Central memory CD8-positive, alpha-beta T cell (primary cell): ENCODE results near the gene EXOC1.
A peak's percentile ranks its signal among the peaks of the same experiment; 100 is the strongest.

ENCODE experiments used
- ATAC-seq: fragments of 150-1000 bp; cut with Tn5 transposase; replicated peaks from 2 replicates; pipeline ENCODE4 v1.10.0; 2022; ENCODE audit warnings: mild to moderate bottlenecking, moderate FRiP score, moderate number of reproducible peaks; ENCODE audit not compliant: poor library complexity, severe bottlenecking; ENCODE audit errors: extremely low read depth
- DNase-seq, 2 donors: peaks; one replicate each; pipeline ENCODE4 v3.0.0; 2021; ENCODE audit warnings: low spot score in 2 of 2
- H3K27ac Mint-ChIP-seq: one replicate; pipeline ENCODE4 v1.8.0; 2022; ENCODE audit warnings: low read depth, mild to moderate bottlenecking, moderate library complexity, mixed read lengths
- H3K27me3 Mint-ChIP-seq: one replicate; pipeline ENCODE4 v1.8.0; 2022; ENCODE audit warnings: mixed read lengths
- H3K36me3 Mint-ChIP-seq: one replicate; pipeline ENCODE4 v1.8.0; 2022; ENCODE audit warnings: mild to moderate bottlenecking, moderate library complexity, mixed read lengths; ENCODE audit not compliant: insufficient read depth
- H3K4me1 Mint-ChIP-seq: one replicate; pipeline ENCODE4 v1.8.0; 2022; ENCODE audit warnings: mixed read lengths
- H3K4me3 Mint-ChIP-seq: one replicate; pipeline ENCODE4 v1.8.0; 2022; ENCODE audit warnings: mild to moderate bottlenecking, moderate library complexity, mixed read lengths
- H3K9me3 Mint-ChIP-seq: one replicate; pipeline ENCODE4 v1.8.0; 2022; ENCODE audit warnings: mixed read lengths

Gene EXOC1

GRCh38 chr4:55864577-55865223 is 11.3 kb downstream of the EXOC1 start:
- peaks cover 12% of the 10 kb centered on the region for H3K4me1 Mint-ChIP-seq
- no peak for DNase-seq
- peaks cover 46% of the 10 kb centered on the region for H3K36me3 Mint-ChIP-seq
- no peak for ATAC-seq
- no peaks in the 10 kb centered on the region for H3K27me3 Mint-ChIP-seq
- no peak overlapping the region for H3K4me3 Mint-ChIP-seq
- no peaks in the 10 kb centered on the region for H3K9me3 Mint-ChIP-seq
- no peak overlapping the region for H3K27ac Mint-ChIP-seq

- H3K27me3 Mint-ChIP-seq, result no peaks in the 10 kb centered on the region
- peaks cover 49% of the 10 kb centered on the region for H3K36me3 Mint-ChIP-seq
- H3K27ac Mint-ChIP-seq, result no peak overlapping the region
- peaks cover 12% of the 10 kb centered on the region for H3K4me1 Mint-ChIP-seq
- no peak overlapping the region for H3K4me3 Mint-ChIP-seq
- H3K9me3 Mint-ChIP-seq, result no peaks in the 10 kb centered on the region
- ATAC-seq (no peak), DNase-seq (no peak)
Measured at GRCh38 chr4:55865228-55865806, 11.9 kb downstream of the EXOC1 start.

- DNase-seq (no peak), ATAC-seq (peak; percentile 70)
- H3K4me3 Mint-ChIP-seq, result no peak overlapping the region
- H3K27ac Mint-ChIP-seq, result peak overlapping the region; percentile 69
- no peaks in the 10 kb centered on the region for H3K27me3 Mint-ChIP-seq
- peaks cover 12% of the 10 kb centered on the region for H3K4me1 Mint-ChIP-seq
- H3K36me3 Mint-ChIP-seq, result peaks cover 53% of the 10 kb centered on the region
- H3K9me3 Mint-ChIP-seq, result no peaks in the 10 kb centered on the region
Measured at GRCh38 chr4:55866290-55866907, 13.0 kb downstream of the EXOC1 start.

GRCh38 chr4:55866973-55867574 is 13.6 kb downstream of the EXOC1 start:
- Mint-ChIP-seq H3K27ac (peak overlapping the region; percentile 69), H3K27me3 (no peaks in the 10 kb centered on the region), H3K9me3 (no peaks in the 10 kb centered on the region), H3K4me1 (peaks cover 12% of the 10 kb centered on the region), H3K4me3 (no peak overlapping the region), H3K36me3 (peaks cover 54% of the 10 kb centered on the region)
- no peak for DNase-seq
- ATAC-seq, result peak; percentile 79

GRCh38 chr4:55868581-55869090 is 15.2 kb downstream of the EXOC1 start:
- H3K4me1 Mint-ChIP-seq, result peaks cover 12% of the 10 kb centered on the region
- no peaks in the 10 kb centered on the region for H3K27me3 Mint-ChIP-seq
- peaks cover 46% of the 10 kb centered on the region for H3K36me3 Mint-ChIP-seq
- ATAC-seq (no peak), DNase-seq (no peak)
- no peak overlapping the region for H3K4me3 Mint-ChIP-seq
- H3K27ac Mint-ChIP-seq, result no peak overlapping the region
- H3K9me3 Mint-ChIP-seq, result no peaks in the 10 kb centered on the region

- Mint-ChIP-seq H3K9me3 (no peaks in the 10 kb centered on the region), H3K4me1 (peaks cover 9% of the 10 kb centered on the region), H3K36me3 (peaks cover 46% of the 10 kb centered on the region), H3K27me3 (no peaks in the 10 kb centered on the region), H3K27ac (no peak overlapping the region), H3K4me3 (no peak overlapping the region)
- ATAC-seq, result no peak
- no peak for DNase-seq
Measured at GRCh38 chr4:55871299-55871800, 17.9 kb downstream of the EXOC1 start.

GRCh38 chr4:55874831-55875230 is 21.4 kb downstream of the EXOC1 start:
- ATAC-seq, result no peak
- no peak for DNase-seq
- no peaks in the 10 kb centered on the region for H3K9me3 Mint-ChIP-seq
- H3K36me3 Mint-ChIP-seq, result peaks cover 52% of the 10 kb centered on the region
- H3K4me3 Mint-ChIP-seq, result no peak overlapping the region
- H3K27me3 Mint-ChIP-seq, result no peaks in the 10 kb centered on the region
- no peaks in the 10 kb centered on the region for H3K4me1 Mint-ChIP-seq
- H3K27ac Mint-ChIP-seq, result no peak overlapping the region

GRCh38 chr4:55876387-55876786 is 22.9 kb downstream of the EXOC1 start:
- no peak overlapping the region for H3K27ac Mint-ChIP-seq
- no peaks in the 10 kb centered on the region for H3K4me1 Mint-ChIP-seq
- ATAC-seq, result no peak
- H3K4me3 Mint-ChIP-seq, result no peak overlapping the region
- H3K36me3 Mint-ChIP-seq, result peaks cover 47% of the 10 kb centered on the region
- no peaks in the 10 kb centered on the region for H3K27me3 Mint-ChIP-seq
- DNase-seq, result no peak
- H3K9me3 Mint-ChIP-seq, result no peaks in the 10 kb centered on the region

- H3K27me3 Mint-ChIP-seq, result no peaks in the 10 kb centered on the region
- H3K27ac Mint-ChIP-seq, result no peak overlapping the region
- DNase-seq (no peak), ATAC-seq (no peak)
- no peak overlapping the region for H3K4me3 Mint-ChIP-seq
- peaks cover 45% of the 10 kb centered on the region for H3K36me3 Mint-ChIP-seq
- H3K9me3 Mint-ChIP-seq, result no peaks in the 10 kb centered on the region
- H3K4me1 Mint-ChIP-seq, result no peaks in the 10 kb centered on the region
Measured at GRCh38 chr4:55879224-55879623, 25.8 kb downstream of the EXOC1 start.

GRCh38 chr4:55880652-55881280 is 27.3 kb downstream of the EXOC1 start:
- H3K36me3 Mint-ChIP-seq, result peaks cover 39% of the 10 kb centered on the region
- no peaks in the 10 kb centered on the region for H3K9me3 Mint-ChIP-seq
- DNase-seq (no peak), ATAC-seq (no peak)
- H3K4me1 Mint-ChIP-seq, result no peaks in the 10 kb centered on the region
- no peaks in the 10 kb centered on the region for H3K27me3 Mint-ChIP-seq
- no peak overlapping the region for H3K4me3 Mint-ChIP-seq
- no peak overlapping the region for H3K27ac Mint-ChIP-seq

- H3K4me1 Mint-ChIP-seq, result no peaks in the 10 kb centered on the region
- DNase-seq, result no peak
- no peaks in the 10 kb centered on the region for H3K27me3 Mint-ChIP-seq
- ATAC-seq, result no peak
- H3K4me3 Mint-ChIP-seq, result no peak overlapping the region
- H3K36me3 Mint-ChIP-seq, result peaks cover 25% of the 10 kb centered on the region
- H3K27ac Mint-ChIP-seq, result no peak overlapping the region
- no peaks in the 10 kb centered on the region for H3K9me3 Mint-ChIP-seq
Measured at GRCh38 chr4:55884093-55884850, 30.8 kb downstream of the EXOC1 start.

- no peak overlapping the region for H3K4me3 Mint-ChIP-seq
- ATAC-seq, result no peak
- H3K4me1 Mint-ChIP-seq, result no peaks in the 10 kb centered on the region
- H3K36me3 Mint-ChIP-seq, result peaks cover 26% of the 10 kb centered on the region
- no peak for DNase-seq
- no peak overlapping the region for H3K27ac Mint-ChIP-seq
- H3K27me3 Mint-ChIP-seq, result no peaks in the 10 kb centered on the region
- no peaks in the 10 kb centered on the region for H3K9me3 Mint-ChIP-seq
Measured at GRCh38 chr4:55884851-55885219, 31.4 kb downstream of the EXOC1 start.
